Gastroesophageal sphincter (tissue), 3 donors: Measurements from ENCODE around the gene NLRP4.

Experiments
- CTCF ChIP-seq, 4 experiments: fragments of 200-600 bp in 2 of 4; fragments of 450-650 bp in 2 of 4; sonication (generic) in 1 of 4; IDR thresholded peaks; one replicate each; pipeline ENCODE4 v1.5.1; 2017 to 2019; ENCODE audit warnings: antibody characterized with exemption in 4 of 4, mild to moderate bottlenecking in 2 of 4, moderate library complexity in 2 of 4
- POLR2AphosphoS5 ChIP-seq: sonication (generic); formaldehyde crosslinking; IDR thresholded peaks from one replicate; pipeline ENCODE4 v1.6.1; 2017; ENCODE audit warnings: antibody characterized with exemption

GRCh38 chr19:55836340-55836739, at the start of gene NLRP4:
- no peak for TF ChIP-seq CTCF (IDR thresholded peaks at IDR 0.05)
- TF ChIP-seq POLR2AphosphoS5 = no peak
